ENCODE data around the gene PRTG. TPM values are rescaled to one million over a fixed set of nuclear protein-coding genes. Genes with fewer than 3 reads are reported as not detected.
"Not testable (repeated sequence)": the region's sequence is repeated elsewhere in the genome, so short reads cannot be mapped to it uniquely, and the experiment has no call there.

PRTG gene
- polyA plus RNA-seq (ENCODE audit: insufficient read length in 4 of 4) = 10 to 100 TPM in 3 of 4 donors, 1 to 10 TPM in 1; 7.0 to 16.0 (median 12.8) TPM

GRCh38 chr15:55742927-55743728 lies at the start of gene PRTG:
Gene PRTG (minus strand): TSS chr15:55743152. CDS start chr15:55742931, 221 bp downstream.
- peak in 3 of 4 donors; percentile 46 to 64 (median 60) for DNase-seq (ENCODE audit: low read depth in 4 of 4, low spot score in 3 of 4)

GRCh38 chr15:55791551-55792400 lies 48.8 kb upstream of the PRTG start:
- DNase-seq (ENCODE audit: low read depth in 4 of 4, low spot score in 3 of 4) = no peak

GRCh38 chr15:55789066-55789660 lies 46.2 kb upstream of the PRTG start:
- no peak for DNase-seq (ENCODE audit: low read depth in 4 of 4, low spot score in 3 of 4)

GRCh38 chr15:55786341-55786740 lies 43.4 kb upstream of the PRTG start:
- DNase-seq (ENCODE audit: low read depth in 4 of 4, low spot score in 3 of 4) = no peak

- DNase-seq (ENCODE audit: low read depth in 4 of 4, low spot score in 3 of 4) = not testable (repeated sequence)
These were observed 42.6 kb upstream of the PRTG start for GRCh38 chr15:55785593-55785992.

GRCh38 chr15:55784286-55784685 lies 41.3 kb upstream of the PRTG start:
- no peak for DNase-seq (ENCODE audit: low read depth in 4 of 4, low spot score in 3 of 4)

- no peak for DNase-seq (ENCODE audit: low read depth in 4 of 4, low spot score in 3 of 4)
These were observed 39.9 kb upstream of the PRTG start for GRCh38 chr15:55782901-55783300.

GRCh38 chr15:55780292-55780691 lies 37.3 kb upstream of the PRTG start:
- no peak for DNase-seq (ENCODE audit: low read depth in 4 of 4, low spot score in 3 of 4)

- DNase-seq (ENCODE audit: low read depth in 4 of 4, low spot score in 3 of 4) = no peak
These were observed 36.0 kb upstream of the PRTG start for GRCh38 chr15:55778932-55779331.

GRCh38 chr15:55775316-55775715 lies 32.4 kb upstream of the PRTG start:
- no peak for DNase-seq (ENCODE audit: low read depth in 4 of 4, low spot score in 3 of 4)

GRCh38 chr15:55774113-55774970 lies 31.4 kb upstream of the PRTG start:
- no peak for DNase-seq (ENCODE audit: low read depth in 4 of 4, low spot score in 3 of 4)

GRCh38 chr15:55770806-55771205 lies 27.9 kb upstream of the PRTG start:
- no peak for DNase-seq (ENCODE audit: low read depth in 4 of 4, low spot score in 3 of 4)

- no peak for DNase-seq (ENCODE audit: low read depth in 4 of 4, low spot score in 3 of 4)
These were observed 27.3 kb upstream of the PRTG start for GRCh38 chr15:55770261-55770660.

GRCh38 chr15:55768670-55769185 lies 25.8 kb upstream of the PRTG start:
- no peak for DNase-seq (ENCODE audit: low read depth in 4 of 4, low spot score in 3 of 4)

GRCh38 chr15:55766676-55767075 lies 23.7 kb upstream of the PRTG start:
- DNase-seq (ENCODE audit: low read depth in 4 of 4, low spot score in 3 of 4) = no peak

- no peak for DNase-seq (ENCODE audit: low read depth in 4 of 4, low spot score in 3 of 4)
These were observed 21.4 kb upstream of the PRTG start for GRCh38 chr15:55764398-55764797.

- DNase-seq (ENCODE audit: low read depth in 4 of 4, low spot score in 3 of 4) = no peak
These were observed 15.6 kb upstream of the PRTG start for GRCh38 chr15:55758580-55758986.

- not testable (repeated sequence) for DNase-seq (ENCODE audit: low read depth in 4 of 4, low spot score in 3 of 4)
These were observed 10.5 kb upstream of the PRTG start for GRCh38 chr15:55753433-55753832.

- DNase-seq (ENCODE audit: low read depth in 4 of 4, low spot score in 3 of 4) = no peak
These were observed 7.8 kb upstream of the PRTG start for GRCh38 chr15:55750706-55751105.

Measured in left renal pelvis (tissue), 4 donors.